GM23248 (cell line): ENCODE data around the gene HPN.

Experiments used
- EZH2 ChIP-seq: fragments of 200-600 bp; sonication (generic); IDR thresholded peaks from 2 replicates; pipeline ENCODE4 v1.6.1; 2018; ENCODE audit warnings: antibody characterized with exemption, mild to moderate bottlenecking; ENCODE audit not compliant: insufficient read depth, poor library complexity, severe bottlenecking
- EZH2phosphoT487 ChIP-seq: fragments of 200-600 bp; sonication (generic); IDR thresholded peaks from 2 replicates; pipeline ENCODE4 v1.6.1; 2018; ENCODE audit warnings: antibody characterized with exemption, moderate library complexity, mild to moderate bottlenecking, low read depth; ENCODE audit not compliant: insufficient read depth

DNA sequence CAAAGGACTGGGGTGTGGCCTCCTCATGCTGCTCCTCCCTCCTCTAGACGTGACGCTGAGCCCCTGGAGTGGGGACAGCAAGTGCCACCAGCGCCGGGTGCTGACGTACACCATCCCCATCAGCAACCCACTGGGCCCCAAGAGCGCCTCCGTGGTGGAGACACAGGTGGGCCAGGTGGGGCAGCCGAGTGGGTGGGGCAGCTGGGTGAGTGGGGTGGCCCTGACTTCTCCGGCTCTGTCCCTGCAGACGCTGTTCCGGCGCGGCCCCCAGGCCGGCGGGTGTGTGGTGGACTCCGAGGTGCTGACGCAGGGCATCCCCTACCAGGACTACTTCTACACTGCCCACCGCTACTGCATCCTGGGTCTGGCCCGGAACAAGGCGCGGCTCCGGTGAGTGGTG, 22.4 kb upstream of the HPN start:
- TF ChIP-seq EZH2phosphoT487 (no peak), EZH2 (no peak)
